Spinal cord (tissue), 10 donors: ENCODE data around the gene SLX4. TPM values are rescaled to one million over a fixed set of nuclear protein-coding genes. Genes with fewer than 3 reads are reported as not detected.
A peak's percentile ranks its signal among the peaks of the same experiment; 100 is the strongest.

Experiments used
- DNase-seq, 6 donors: peaks; one replicate each; pipeline versions ENCODE4 v3.0.0 to v3.0.0-alpha.2; 2013 to 2015; ENCODE audit warnings: low spot score in 6 of 6, low read depth in 4 of 6
- H3K27ac ChIP-seq: one replicate; pipeline ENCODE4 v1.5.1; 2013; ENCODE audit warnings: low read depth, low read length, control low read depth
- H3K27me3 ChIP-seq: one replicate; pipeline ENCODE4 v1.6.1; 2013; ENCODE audit warnings: low read length; ENCODE audit not compliant: control insufficient read depth, insufficient read depth
- H3K36me3 ChIP-seq: one replicate; pipeline ENCODE4 v1.6.1; 2013; ENCODE audit warnings: low read length; ENCODE audit not compliant: control insufficient read depth, insufficient read depth
- H3K4me1 ChIP-seq: one replicate; pipeline ENCODE4 v1.6.1; 2013; ENCODE audit warnings: low read length; ENCODE audit not compliant: control insufficient read depth, insufficient read depth
- H3K4me3 ChIP-seq: one replicate; pipeline ENCODE4 v1.5.1; 2013; ENCODE audit warnings: low read depth, low read length, control low read depth
- H3K9me3 ChIP-seq: one replicate; pipeline ENCODE4 v1.6.1; 2013; ENCODE audit warnings: low read length; ENCODE audit not compliant: control insufficient read depth, insufficient read depth
- WGBS: methylation state at CpG from one replicate; pipeline ENCODE4 v1.1.5; 2013; ENCODE audit warnings: missing lambda C conversion rate; ENCODE audit not compliant: insufficient coverage; 5-methylcytosine and 5-hydroxymethylcytosine counted together
- polyA plus RNA-seq, 2 donors: library from polyadenylated mRNA; unstranded; fragments of 120-200 nt; gene quantifications; one replicate each; pipeline ENCODE4 v1.2.1, GENCODE V29; 2013; ENCODE audit not compliant: insufficient read length in 2 of 2
- total RNA-seq, 2 donors: library from RNA; depleted of rRNA in 1 of 2; stranded (reverse); fragments of 120-200 nt in 1 of 2; fragments of >200 nt in 1 of 2; gene quantifications; one replicate each; pipeline versions ENCODE4 v1.2.3 to v1.2.4, GENCODE V29; 2013 to 2014
- donor health status: healthy.

Gene SLX4
- total and polyA plus RNA-seq, 4 donors: 6.2 to 15.7 (median 8.7) TPM

GRCh38 chr16:3584412-3584811, 27.0 kb downstream of the SLX4 start:
- Histone ChIP-seq H3K4me3 (no peak overlapping the region), H3K27me3 (no peaks in the 10 kb centered on the region), H3K4me1 (peaks cover 15% of the 10 kb centered on the region), H3K27ac (no peak overlapping the region), H3K36me3 (peaks cover 86% of the 10 kb centered on the region), H3K9me3 (no peaks in the 10 kb centered on the region)
- no peak for DNase-seq
- WGBS: 97% methylated on average over 7 of the region's 8 CpGs

- 98% methylated on average over 12 of the region's 16 CpGs for WGBS
- Histone ChIP-seq H3K9me3 (no peaks in the 10 kb centered on the region), H3K36me3 (peaks cover 77% of the 10 kb centered on the region), H3K27ac (no peak overlapping the region), H3K4me1 (peaks cover 23% of the 10 kb centered on the region), H3K4me3 (no peak overlapping the region), H3K27me3 (no peaks in the 10 kb centered on the region)
- DNase-seq: no peak
Measured at GRCh38 chr16:3583303-3584038, 27.9 kb downstream of the SLX4 start.

GRCh38 chr16:3582276-3583165, 28.9 kb downstream of the SLX4 start:
- WGBS: 89% methylated on average over 25 of the region's 36 CpGs
- no peak overlapping the region for H3K27ac ChIP-seq

GRCh38 chr16:3581392-3581791, 30.0 kb downstream of the SLX4 start:
- 91% methylated on average over 10 of the region's 10 CpGs for WGBS
- H3K27me3 ChIP-seq: no peaks in the 10 kb centered on the region
- no peak for DNase-seq
- H3K36me3 ChIP-seq: peaks cover 62% of the 10 kb centered on the region
- no peak overlapping the region for H3K4me3 ChIP-seq
- H3K9me3 ChIP-seq: no peaks in the 10 kb centered on the region
- H3K4me1 ChIP-seq: peaks cover 25% of the 10 kb centered on the region
- H3K27ac ChIP-seq: no peak overlapping the region

More at GRCh38 chr16:3582276-3583165, 28.9 kb downstream of the SLX4 start:
- H3K4me1 ChIP-seq: peaks cover 25% of the 10 kb centered on the region
- DNase-seq: no peak
- H3K9me3 ChIP-seq: no peaks in the 10 kb centered on the region
- H3K27me3 ChIP-seq: no peaks in the 10 kb centered on the region
- no peak overlapping the region for H3K4me3 ChIP-seq
- peaks cover 69% of the 10 kb centered on the region for H3K36me3 ChIP-seq

GRCh38 chr16:3580686-3581085, 30.7 kb downstream of the SLX4 start:
- Histone ChIP-seq H3K9me3 (no peaks in the 10 kb centered on the region), H3K36me3 (peaks cover 62% of the 10 kb centered on the region), H3K27ac (peak overlapping the region; percentile 52), H3K4me3 (no peak overlapping the region), H3K27me3 (no peaks in the 10 kb centered on the region), H3K4me1 (peaks cover 25% of the 10 kb centered on the region)
- DNase-seq: peak in 1 of 6 donors; percentile 45
- 32% methylated on average over 6 of the region's 8 CpGs for WGBS

GRCh38 chr16:3580251-3580651, 31.2 kb downstream of the SLX4 start:
- no peaks in the 10 kb centered on the region for H3K27me3 ChIP-seq
- peaks cover 62% of the 10 kb centered on the region for H3K36me3 ChIP-seq
- no peaks in the 10 kb centered on the region for H3K9me3 ChIP-seq
- peak overlapping the region; percentile 52 for H3K27ac ChIP-seq
- no peak overlapping the region for H3K4me3 ChIP-seq
- peaks cover 25% of the 10 kb centered on the region for H3K4me1 ChIP-seq
- no peak for DNase-seq
- 72% methylated on average over 11 of the region's 11 CpGs for WGBS

GRCh38 chr16:3579776-3580175, 31.6 kb downstream of the SLX4 start:
- Histone ChIP-seq H3K36me3 (peaks cover 61% of the 10 kb centered on the region), H3K27me3 (no peaks in the 10 kb centered on the region), H3K27ac (no peak overlapping the region), H3K9me3 (no peaks in the 10 kb centered on the region), H3K4me3 (no peak overlapping the region), H3K4me1 (peaks cover 25% of the 10 kb centered on the region)
- no peak for DNase-seq
- WGBS: 91% methylated on average over 7 of the region's 7 CpGs

GRCh38 chr16:3578610-3579551, 32.5 kb downstream of the SLX4 start:
- Histone ChIP-seq H3K27ac (no peak overlapping the region), H3K36me3 (peaks cover 52% of the 10 kb centered on the region), H3K27me3 (no peaks in the 10 kb centered on the region), H3K4me1 (peaks cover 25% of the 10 kb centered on the region), H3K9me3 (no peaks in the 10 kb centered on the region), H3K4me3 (no peak overlapping the region)
- no peak for DNase-seq
- 37% methylated on average over 13 of the region's 20 CpGs for WGBS

- Histone ChIP-seq H3K9me3 (no peaks in the 10 kb centered on the region), H3K4me3 (no peak overlapping the region), H3K27ac (no peak overlapping the region), H3K36me3 (peaks cover 44% of the 10 kb centered on the region), H3K4me1 (peaks cover 25% of the 10 kb centered on the region), H3K27me3 (no peaks in the 10 kb centered on the region)
- WGBS: 91% methylated on average over 8 of the region's 8 CpGs
- no peak for DNase-seq
Measured at GRCh38 chr16:3578121-3578520, 33.3 kb downstream of the SLX4 start.
